GM19452 (cell line): Measurements from ENCODE around the gene RETREG1.
"Not testable (repeated sequence)": the region's sequence is repeated elsewhere in the genome, so short reads cannot be mapped to it uniquely, and the experiment has no call there.

ENCODE experiments used
- ATAC-seq: cut with Tn5 transposase; IDR thresholded peaks from one replicate; pipeline ENCODE4 v1.9.1; 2021; ENCODE audit not compliant: unreplicated experiment

Gene RETREG1

GRCh38 chr5:16617274-16617968 is 624 bp upstream of the RETREG1 start:
- no peak for ATAC-seq

DNA sequence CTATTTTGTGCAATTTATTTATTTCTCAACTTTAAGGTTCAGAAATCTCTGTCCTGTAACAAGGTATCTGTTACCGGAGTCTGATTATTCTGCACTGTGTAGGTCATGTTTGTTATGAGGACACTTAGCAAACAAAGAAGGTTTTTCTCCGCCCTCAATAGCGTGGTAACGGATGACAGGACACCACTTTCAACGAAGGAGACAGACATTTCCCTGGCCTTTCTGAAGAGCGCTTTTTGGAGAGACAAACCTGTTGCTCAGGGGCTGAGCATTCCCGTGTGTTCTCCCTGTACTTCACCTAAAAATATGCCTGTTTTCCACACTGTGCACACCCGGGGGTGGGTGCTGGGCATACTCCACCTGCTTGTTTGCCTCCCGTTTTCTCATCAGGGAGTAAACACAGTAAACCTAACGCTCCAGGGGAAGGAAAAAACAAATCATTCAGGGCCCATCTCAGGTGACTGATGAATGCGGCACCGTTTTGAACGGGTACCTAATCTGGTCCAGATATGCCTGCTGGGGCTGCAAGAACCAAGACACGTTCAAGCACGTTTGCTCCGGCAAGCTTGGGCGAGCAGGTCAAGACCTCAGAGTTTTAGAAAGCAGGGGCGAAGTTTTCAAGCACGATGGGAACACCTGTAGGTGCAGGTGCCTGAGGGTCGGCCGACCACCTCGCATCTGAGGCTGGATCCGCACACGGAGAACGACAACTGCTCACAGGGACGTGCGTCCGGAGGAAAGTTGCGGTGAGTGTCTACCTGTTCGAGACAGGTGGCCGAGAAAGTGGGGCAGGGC is 859 bp downstream of the RETREG1 start:
- peak; percentile 1 for ATAC-seq

DNA sequence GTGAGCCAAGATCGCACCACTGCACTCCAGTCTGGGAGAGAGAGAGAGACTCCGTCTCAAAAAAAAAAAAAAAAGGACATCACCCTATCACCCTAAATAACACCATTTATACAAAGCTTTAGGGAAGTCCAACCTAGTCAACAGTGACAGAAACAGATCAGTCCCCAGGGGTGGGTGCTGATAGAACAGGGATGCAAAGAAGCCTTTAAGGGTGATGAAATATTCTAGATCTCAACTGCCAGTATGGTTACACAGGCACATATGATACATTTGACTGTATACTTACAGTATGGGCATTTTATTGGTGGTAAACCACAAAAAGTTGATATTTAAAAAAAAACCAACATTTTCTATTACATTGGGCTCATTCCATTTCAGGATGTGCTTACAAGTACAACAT is 4.8 kb downstream of the RETREG1 start:
- no peak for ATAC-seq

DNA sequence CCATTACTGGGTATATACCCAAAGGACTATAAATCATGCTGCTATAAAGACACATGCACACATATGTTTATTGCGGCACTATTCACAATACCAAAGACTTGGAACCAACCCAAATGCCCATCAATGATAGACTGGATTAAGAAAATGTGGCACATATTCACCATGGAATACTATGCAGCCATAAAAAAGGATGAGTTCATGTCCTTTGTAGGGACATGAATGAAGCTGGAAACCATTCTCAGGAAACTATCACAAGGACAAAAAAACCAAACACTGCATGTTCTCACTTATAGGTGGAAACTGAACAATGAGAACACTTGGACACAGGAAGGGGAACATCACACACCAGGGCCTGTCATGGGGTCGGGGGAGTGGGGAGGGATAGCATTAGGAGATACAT is 5.9 kb downstream of the RETREG1 start:
- ATAC-seq: not testable (repeated sequence)

DNA sequence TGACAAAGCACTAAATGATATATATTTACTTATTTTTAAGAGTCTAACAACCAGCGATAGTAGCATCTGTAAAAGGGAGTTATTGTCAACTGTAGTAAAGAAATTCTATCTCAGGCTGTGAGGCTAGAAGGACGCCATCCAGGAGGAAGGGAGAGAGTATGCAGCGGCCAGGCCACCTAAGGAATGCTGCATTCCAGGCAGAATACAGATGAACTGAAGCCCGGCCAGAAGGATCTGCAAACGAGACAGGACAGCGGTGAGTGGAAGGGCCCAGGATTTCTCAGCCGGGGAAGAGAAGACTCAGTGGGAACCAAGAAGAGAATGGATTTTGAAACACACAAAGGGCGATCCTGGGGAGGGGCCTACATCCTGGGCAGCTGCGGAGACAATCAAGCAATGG is 7.4 kb downstream of the RETREG1 start:
- no peak for ATAC-seq

DNA sequence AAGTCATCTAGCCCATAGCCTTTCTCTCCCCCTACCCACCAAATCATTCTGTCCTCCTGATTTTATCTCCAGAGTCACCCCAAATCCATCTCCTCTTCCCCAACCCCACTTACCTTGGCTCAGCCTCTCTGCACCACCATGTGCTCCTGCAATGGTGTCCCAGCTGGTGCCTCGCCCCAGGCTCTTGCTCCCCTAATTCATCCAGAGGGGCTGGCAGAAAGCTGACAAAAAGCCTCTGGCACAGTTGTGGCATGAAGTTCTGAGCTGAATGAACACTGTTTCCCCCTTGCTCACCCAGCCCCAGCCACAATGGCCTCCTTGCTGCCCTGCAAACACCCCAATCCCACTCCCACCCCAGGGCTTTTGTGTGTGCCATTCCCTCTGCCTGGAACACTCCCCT is 10.2 kb downstream of the RETREG1 start:
- no peak for ATAC-seq

- ATAC-seq: no peak
These were observed 13.1 kb downstream of the RETREG1 start for GRCh38 chr5:16603701-16604100.

- ATAC-seq: no peak
These were observed 13.5 kb downstream of the RETREG1 start for GRCh38 chr5:16603295-16603694.

DNA sequence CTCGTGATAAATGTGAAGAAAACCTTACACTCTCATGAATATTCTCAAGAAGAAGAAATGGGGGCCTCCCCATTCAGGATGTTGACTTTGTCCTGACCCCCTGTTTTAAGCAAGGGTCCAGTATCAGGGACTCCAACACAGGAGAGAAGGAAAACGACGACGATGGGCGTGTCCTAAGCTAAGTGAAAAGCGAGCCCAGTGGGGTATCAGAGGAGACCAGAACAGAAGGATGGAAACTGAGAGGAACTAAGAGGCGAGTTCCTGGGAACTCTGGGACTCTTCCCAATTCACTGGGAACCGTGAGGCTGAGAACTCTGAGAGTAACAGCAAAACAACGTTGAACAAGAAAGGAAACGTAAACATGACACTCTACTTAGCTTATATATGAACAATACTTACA is 14.6 kb downstream of the RETREG1 start:
- ATAC-seq: no peak

DNA sequence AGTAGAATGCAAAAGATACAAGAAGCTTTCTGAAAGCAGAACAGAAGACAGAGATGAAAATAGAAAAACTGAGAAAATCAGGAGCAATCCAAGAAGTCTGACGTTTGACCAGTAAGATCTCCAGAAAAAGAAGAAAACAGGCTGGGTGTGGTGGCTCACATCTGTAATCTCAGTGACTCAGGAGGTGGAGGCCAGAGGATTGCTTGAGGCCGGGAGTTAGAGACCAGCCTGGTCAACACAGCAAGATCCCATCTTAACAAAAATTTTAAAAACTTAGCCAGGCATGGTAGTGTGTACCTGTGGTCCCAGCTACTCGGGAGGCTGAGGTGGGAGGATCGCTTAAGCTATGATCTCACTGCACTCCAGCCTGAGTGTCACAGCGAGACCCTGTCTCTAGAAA is 15.9 kb downstream of the RETREG1 start:
- no peak for ATAC-seq

DNA sequence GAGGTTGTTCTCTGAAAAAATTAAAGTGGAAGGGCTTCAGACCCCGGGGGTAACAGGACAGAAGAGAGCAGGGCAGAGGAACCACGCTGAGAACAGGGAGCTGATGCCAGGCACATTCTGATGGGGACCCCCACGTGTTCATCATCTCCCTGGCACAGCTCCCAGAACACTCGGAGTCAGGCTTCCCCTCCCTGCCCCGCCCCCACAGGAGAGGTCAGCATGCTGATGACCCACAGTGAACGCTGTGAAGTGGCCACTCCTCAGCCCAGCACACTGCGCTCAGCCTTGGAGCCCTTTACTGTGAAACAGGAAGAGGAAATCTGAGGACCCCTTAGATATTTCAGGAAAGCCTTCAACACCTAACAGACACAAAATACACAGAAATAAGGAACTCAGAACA is 16.4 kb downstream of the RETREG1 start:
- no peak for ATAC-seq

GRCh38 chr5:16597946-16598694 is 18.7 kb downstream of the RETREG1 start:
- ATAC-seq: no peak

GRCh38 chr5:16596581-16596940 is 20.2 kb downstream of the RETREG1 start:
- ATAC-seq: no peak

DNA sequence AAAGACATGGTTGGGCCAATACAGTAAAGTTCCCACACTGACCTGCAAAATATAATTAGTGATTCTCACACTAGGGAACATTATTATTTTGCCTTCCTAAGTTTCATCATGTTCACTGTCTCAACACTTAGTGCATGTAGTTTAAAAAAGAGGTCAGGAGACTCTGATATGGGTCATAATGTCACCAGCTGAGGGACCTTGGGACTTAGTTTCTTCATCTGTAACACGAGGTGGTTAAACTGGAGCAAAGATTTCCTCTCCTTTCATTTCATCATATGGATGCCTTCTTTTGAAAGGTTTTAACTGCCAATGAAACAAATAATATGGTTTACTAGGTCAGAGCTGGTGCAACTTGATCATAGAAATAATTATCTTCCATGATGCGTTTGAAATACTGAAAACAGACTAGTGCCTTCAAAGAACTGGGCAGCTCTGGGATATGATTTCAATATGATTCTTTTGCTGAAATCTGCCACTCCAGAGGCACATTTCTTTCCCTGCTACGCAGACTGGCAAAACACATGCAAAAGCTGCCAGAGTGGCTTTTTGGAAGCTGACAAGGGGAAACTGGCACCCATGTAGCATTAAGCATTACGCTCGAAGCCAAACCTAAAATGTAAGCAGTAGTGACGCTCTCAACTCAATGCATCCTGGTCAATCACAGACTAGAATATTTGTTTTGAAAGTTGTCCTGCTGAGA is 20.8 kb downstream of the RETREG1 start:
- ATAC-seq: no peak

- ATAC-seq: no peak
These were observed 23.2 kb downstream of the RETREG1 start for GRCh38 chr5:16593628-16594027.

GRCh38 chr5:16593013-16593412 is 23.8 kb downstream of the RETREG1 start:
- no peak for ATAC-seq

GRCh38 chr5:16592255-16592654 is 24.5 kb downstream of the RETREG1 start:
- no peak for ATAC-seq

DNA sequence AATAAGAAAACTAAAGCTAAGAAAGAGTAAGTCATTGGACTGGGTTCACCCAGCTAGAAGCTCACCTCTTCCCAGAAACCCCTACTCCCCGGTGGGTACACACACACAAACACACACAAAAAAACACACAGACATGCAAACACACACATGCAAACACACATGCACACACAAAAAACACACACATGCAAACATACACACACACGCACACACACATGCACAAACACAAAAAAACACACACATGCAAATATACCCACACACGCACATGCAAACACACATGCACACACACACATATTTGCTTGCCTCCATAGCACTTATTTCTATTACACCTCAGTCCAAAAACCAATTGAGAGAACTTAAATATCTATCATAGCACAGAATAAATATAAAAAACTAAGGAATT is 26.1 kb downstream of the RETREG1 start:
- ATAC-seq: no peak

GRCh38 chr5:16589658-16590057 is 27.1 kb downstream of the RETREG1 start:
- ATAC-seq: no peak

DNA sequence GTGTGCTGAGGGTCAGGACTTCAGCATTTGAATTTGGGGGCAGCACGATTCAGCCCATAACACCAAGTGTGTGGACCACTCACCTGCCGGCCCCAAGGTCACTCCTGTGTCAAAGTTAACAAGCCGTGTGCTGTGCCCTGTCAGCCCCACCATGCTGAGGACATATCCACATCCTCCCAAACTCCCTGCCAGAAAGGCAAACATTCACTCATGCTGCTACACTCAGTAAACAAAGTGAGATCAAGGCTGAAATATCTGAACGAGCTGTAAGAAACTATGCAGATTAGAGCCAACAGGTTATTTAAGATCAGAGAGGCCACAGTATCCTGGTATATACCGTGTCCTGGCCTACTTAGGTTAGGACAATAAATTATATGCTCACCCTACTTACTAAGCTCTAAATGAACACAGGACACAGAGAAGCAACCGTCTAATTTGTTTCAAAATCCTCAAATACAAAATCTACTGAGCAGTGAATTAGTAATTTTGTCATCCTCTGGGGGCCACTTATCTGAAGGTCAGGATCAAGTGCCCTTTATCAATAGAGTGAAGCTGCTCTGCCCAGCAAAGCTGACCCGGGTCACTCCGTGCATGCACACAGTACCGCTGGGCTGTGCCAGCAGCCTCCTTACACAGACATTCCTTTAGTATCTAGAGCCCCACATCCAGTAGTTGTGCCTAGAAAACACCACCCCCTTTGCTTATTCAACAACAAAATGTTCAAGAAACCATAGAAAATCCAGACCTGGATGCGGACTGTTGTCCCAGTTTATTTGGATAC is 28.2 kb downstream of the RETREG1 start:
- no peak for ATAC-seq

GRCh38 chr5:16586556-16586955 is 30.2 kb downstream of the RETREG1 start:
- ATAC-seq: no peak
